ENCODE data around the gene ZNF383.
"Not testable (repeated sequence)": the region's sequence is repeated elsewhere in the genome, so short reads cannot be mapped to it uniquely, and the experiment has no call there.

ZNF383 gene

GRCh38 chr19:37217775-37218591 lies at the start of gene ZNF383:
Gene ZNF383 (plus strand): TSS chr19:37218214. CDS start chr19:37230454, 12,240 bp downstream.
- DNase-seq = peak; percentile 97

GRCh38 chr19:37172368-37173366 lies 45.3 kb upstream of the ZNF383 start, which contains the start of gene ZNF585A:
Gene ZNF585A (minus strand): TSS chr19:37172695. CDS start chr19:37169910, 2,785 bp downstream.
- peak; percentile 98 for DNase-seq

- not testable (repeated sequence) for DNase-seq
Measured at GRCh38 chr19:37186071-37186470, 31.9 kb upstream of the ZNF383 start.

- not testable (repeated sequence) for DNase-seq
Measured at GRCh38 chr19:37195248-37195647, 22.8 kb upstream of the ZNF383 start.

- DNase-seq = not testable (repeated sequence)
Measured at GRCh38 chr19:37197115-37197514, 20.9 kb upstream of the ZNF383 start.

- no peak for DNase-seq
Measured at GRCh38 chr19:37197768-37198167, 20.2 kb upstream of the ZNF383 start.

GRCh38 chr19:37217480-37217774 lies 587 bp upstream of the ZNF383 start:
- no peak for DNase-seq

- no peak for DNase-seq
Measured at GRCh38 chr19:37218592-37218935, 550 bp downstream of the ZNF383 start.

- DNase-seq = no peak
Measured at GRCh38 chr19:37220383-37220782, 2.4 kb downstream of the ZNF383 start.

- no peak for DNase-seq
Measured at GRCh38 chr19:37221136-37221535, 3.1 kb downstream of the ZNF383 start.

- DNase-seq = no peak
Measured at GRCh38 chr19:37226248-37226647, 8.2 kb downstream of the ZNF383 start.

- peak; percentile 74 for DNase-seq
Measured at GRCh38 chr19:37227996-37228395, 10.0 kb downstream of the ZNF383 start.

- DNase-seq = no peak
Measured at GRCh38 chr19:37243206-37243632, 25.2 kb downstream of the ZNF383 start.

- DNase-seq = peak; percentile 98
Measured at GRCh38 chr19:37251308-37252229, 33.6 kb downstream of the ZNF383 start.

GRCh38 chr19:37263028-37263427 lies 45.0 kb downstream of the ZNF383 start:
- not testable (repeated sequence) for DNase-seq

- DNase-seq = not testable (repeated sequence)
Measured at GRCh38 chr19:37267005-37267404, 49.0 kb downstream of the ZNF383 start.

GRCh38 chr19:37267755-37268154 lies 49.7 kb downstream of the ZNF383 start:
- not testable (repeated sequence) for DNase-seq

GRCh38 chr19:37280656-37281055 lies 62.6 kb downstream of the ZNF383 start:
- DNase-seq = not testable (repeated sequence)

GRCh38 chr19:37284020-37284419 lies 66.0 kb downstream of the ZNF383 start:
- DNase-seq = not testable (repeated sequence)

GRCh38 chr19:37289229-37289628 lies 71.2 kb downstream of the ZNF383 start:
- not testable (repeated sequence) for DNase-seq

- not testable (repeated sequence) for DNase-seq
Measured at GRCh38 chr19:37292998-37293939, 75.3 kb downstream of the ZNF383 start.
